GM21423 (cell line): ENCODE results near the gene DPP3.

Experiments
- ATAC-seq: cut with Tn5 transposase; IDR thresholded peaks from one replicate; pipeline ENCODE4 v1.9.1; 2021; ENCODE audit warnings: mild to moderate bottlenecking, moderate library complexity; ENCODE audit not compliant: unreplicated experiment

Gene DPP3

DNA sequence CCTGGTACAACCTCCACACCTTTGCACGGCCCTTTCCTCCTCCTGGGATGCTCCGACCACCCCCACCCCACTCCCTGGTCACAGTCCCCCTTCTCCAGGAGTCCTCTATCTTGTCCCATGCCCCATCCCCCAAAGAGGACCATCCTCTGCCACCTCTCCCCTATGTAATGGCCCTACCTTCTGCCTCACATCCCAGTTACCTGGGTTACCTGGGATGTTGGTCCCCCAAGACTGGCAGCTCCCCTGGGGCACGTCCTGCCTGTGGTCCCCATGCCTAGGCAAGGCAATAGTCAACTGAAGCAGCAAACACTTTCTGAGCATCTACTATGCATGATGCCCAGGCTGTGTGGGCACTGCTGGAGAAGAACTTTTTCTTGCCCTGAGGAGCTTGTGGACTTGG lies 75.2 kb downstream of the DPP3 start:
- no peak for ATAC-seq

DNA sequence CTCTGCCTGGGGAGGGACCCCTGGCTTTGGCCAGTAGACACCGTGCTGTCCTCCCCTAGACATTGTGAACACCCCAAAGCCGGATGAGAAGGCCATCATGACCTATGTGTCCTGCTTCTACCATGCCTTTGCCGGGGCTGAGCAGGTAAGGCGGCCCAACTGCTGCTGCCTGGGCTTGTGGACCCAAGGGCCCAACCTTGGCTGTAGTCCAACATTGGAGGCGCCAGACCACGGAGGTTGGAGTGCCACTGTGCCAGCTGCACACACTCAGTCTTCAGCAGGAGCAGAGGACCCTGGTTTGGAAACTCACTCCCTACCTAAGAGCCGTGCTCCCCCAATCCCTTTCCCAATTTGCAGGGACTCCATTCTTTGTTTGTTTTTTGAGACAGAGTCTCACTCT lies 75.9 kb downstream of the DPP3 start:
- ATAC-seq, result no peak

DNA sequence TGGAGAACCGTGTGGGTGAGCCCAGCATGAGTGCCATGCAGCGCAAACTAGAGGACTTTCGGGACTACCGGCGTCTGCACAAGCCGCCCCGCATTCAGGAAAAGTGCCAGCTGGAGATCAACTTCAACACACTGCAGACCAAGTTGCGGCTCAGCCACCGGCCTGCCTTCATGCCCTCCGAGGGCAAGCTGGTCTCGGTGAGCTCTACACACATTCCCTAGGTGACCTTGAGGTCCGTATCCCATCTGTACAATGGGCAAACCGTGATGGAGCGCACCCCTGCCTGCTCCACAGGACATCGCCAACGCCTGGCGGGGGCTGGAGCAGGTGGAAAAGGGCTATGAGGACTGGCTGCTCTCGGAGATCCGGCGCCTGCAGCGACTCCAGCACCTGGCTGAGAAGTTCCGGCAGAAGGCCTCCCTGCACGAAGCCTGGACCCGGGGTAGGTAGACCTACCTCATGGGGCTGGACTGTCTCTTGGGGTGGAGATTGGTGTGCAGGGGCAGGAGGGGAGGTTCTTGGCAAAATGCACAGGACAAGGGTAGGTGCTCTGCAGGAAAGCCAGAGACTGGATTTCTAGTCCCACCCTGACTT lies 77.6 kb downstream of the DPP3 start:
- no peak for ATAC-seq
